Heart left ventricle (tissue), 16 donors: ENCODE data around the gene CSNK1G1. TPM values are rescaled to one million over a fixed set of nuclear protein-coding genes. Genes with fewer than 3 reads are reported as not detected.
"Not testable (repeated sequence)": the region's sequence is repeated elsewhere in the genome, so short reads cannot be mapped to it uniquely, and the experiment has no call there.

Experiments used
- ATAC-seq, 4 donors: fragments of 200-7000 bp; cut with Tn5 transposase; one replicate each; pipeline ENCODE4 v1.9.1; 2020 to 2022; ENCODE audit warnings: moderate library complexity in 4 of 4, mild to moderate bottlenecking in 3 of 4, moderate number of reproducible peaks in 1 of 4
- DNase-seq, 5 donors: peaks; one replicate each; pipeline ENCODE4 v3.0.0-alpha.2; 2020
- H3K27ac ChIP-seq, 12 donors: fragments of 200-600 bp; sonication (generic) in 4 of 12; one replicate each; pipeline versions ENCODE4 v1.5.0 to v1.8.0; 2016 to 2022; ENCODE audit warnings: mild to moderate bottlenecking in 2 of 12
- H3K27me3 ChIP-seq, 9 donors: fragments of 200-600 bp; sonication (generic) in 2 of 9; one replicate each; pipeline versions ENCODE4 v1.5.1 to v1.8.0; 2016 to 2022; ENCODE audit warnings: mild to moderate bottlenecking in 3 of 9
- H3K36me3 ChIP-seq, 9 donors: fragments of 200-600 bp; sonication (generic) in 2 of 9; one replicate each; pipeline versions ENCODE4 v1.5.0 to v1.8.0; 2018 to 2022; ENCODE audit warnings: mild to moderate bottlenecking in 2 of 9
- H3K4me1 ChIP-seq, 12 donors: fragments of 200-600 bp; sonication (generic) in 4 of 12; one replicate each; pipeline versions ENCODE4 v1.5.0 to v1.8.0; 2016 to 2022; ENCODE audit warnings: mild to moderate bottlenecking in 3 of 12
- H3K4me3 ChIP-seq, 12 donors: fragments of 200-600 bp; sonication (generic) in 4 of 12; one replicate each; pipeline versions ENCODE4 v1.5.0 to v1.8.0; 2017 to 2022; ENCODE audit warnings: mild to moderate bottlenecking in 9 of 12, moderate library complexity in 4 of 12
- H3K9me3 ChIP-seq, 12 donors: fragments of 200-600 bp; sonication (generic) in 4 of 12; one replicate each; pipeline versions ENCODE4 v1.5.0 to v1.8.0; 2016 to 2022; ENCODE audit warnings: mild to moderate bottlenecking in 1 of 12
- POLR2A ChIP-seq, 2 donors: fragments of 450-650 bp; IDR thresholded peaks; one replicate each; pipeline ENCODE4 v1.6.1; 2017; ENCODE audit warnings: antibody characterized with exemption in 2 of 2, mild to moderate bottlenecking in 2 of 2, moderate library complexity in 2 of 2
- WGBS, 4 donors: extraction: QIAGEN DNeasy Blood & Tissue Kit in 2 of 4; methylation state at CpG; one replicate each; pipeline versions ENCODE4 v1.1.5 to v1.1.7; 2013 to 2018; 5-methylcytosine and 5-hydroxymethylcytosine counted together
- intact Hi-C, 10 donors: fragments of 100-400 bp; cut with DNase I; formaldehyde crosslinking; loops; one replicate each; pipeline versions ENCODE4 v1.11.1 to v1.14.2; 2022
- polyA plus RNA-seq, 2 donors: library from polyadenylated mRNA; stranded (reverse); fragments of 200-250 nt; gene quantifications; one replicate each; pipeline ENCODE4 v1.2.3, GENCODE V29; 2013
- total RNA-seq, 9 donors: library from RNA; depleted of rRNA in 2 of 9; stranded (reverse); fragments of >200 nt in 2 of 9; fragmentation: NEBNext Ultra II Directional in 3 of 9; extraction: Animal tissue kit (Norgen Biotek cat#: 25700) in 3 of 9; gene quantifications; one replicate each; pipeline versions ENCODE4 v1.1.0 to v1.2.4, GENCODE V29; 2016 to 2023
- TF ChIP-seq, protein P1 (sequence below), 12 donors: fragments of 200-600 bp; sonication (generic) in 4 of 12; IDR thresholded peaks; one replicate each; pipeline versions ENCODE4 v1.5.0 to v1.8.0; 2018 to 2022; ENCODE audit warnings: antibody characterized with exemption in 12 of 12, mild to moderate bottlenecking in 5 of 12
- donor health status: ischemic (EF 13 %, LVEDD 7.1; RV severe dilation, severe dysfunction).
- donor health status: healthy with polysubstance abuse.
- donor health status: DM: no; HTN: yes; CAD: no.
- donor health status: DM: no; HTN: no; CAD: no.
- donor health status: ischemic (EF 25% LVEDD 6.9; RV normal size, moderate dysfunction).
- donor health status: ischemic (EF 25% LVEDD 5.7; RV mildly dilated, moderate dysfunction).
- donor health status: healthy.
- donor health status: DM: yes; HTN: yes; CAD: no.
- donor health status: ischemic (EF 35%, LVEDD 5.7; RV mildly dilated, moderate dysfunction).
- donor health status: nonischemic (EF 11% LVEDD 7.7; RV severe dilation, severe dysfunction).
- donor health status: DM: yes; HTN: yes; CAD: no.
- donor health status: PGD.
- donor health status: ischemic (EF 29% LVEDD 5.4; RV normal size, mild dysfunction).
- donor health status: nonischemic (EF 23%, LVEDD 6.1; RV moderate dilation, normal function).

Gene CSNK1G1
- total and polyA plus RNA-seq, 11 donors = 1.4 to 15.0 (median 7.4) TPM

DNA sequence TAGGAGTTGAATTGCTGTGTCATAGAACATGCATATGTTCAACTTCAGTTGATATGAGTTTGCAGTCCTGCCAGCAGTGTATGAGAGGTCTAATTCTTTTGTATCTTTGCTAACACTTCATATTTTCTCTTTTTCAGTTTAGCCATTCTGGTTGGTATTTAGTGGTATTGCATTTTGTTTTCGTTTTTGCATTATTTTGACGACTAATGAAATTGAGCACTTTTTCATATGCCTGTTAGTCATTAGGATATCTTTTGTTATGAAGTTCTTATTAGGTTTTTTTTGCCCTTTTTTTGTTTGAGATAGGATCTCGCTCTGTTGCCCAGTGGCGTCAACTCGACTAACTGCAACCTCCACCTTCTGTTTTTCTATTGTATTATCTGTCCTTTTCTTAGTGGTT, 40.8 kb upstream of the CSNK1G1 start:
- no peaks in the 10 kb centered on the region for H3K9me3 ChIP-seq
- TF ChIP-seq, protein P1, sequence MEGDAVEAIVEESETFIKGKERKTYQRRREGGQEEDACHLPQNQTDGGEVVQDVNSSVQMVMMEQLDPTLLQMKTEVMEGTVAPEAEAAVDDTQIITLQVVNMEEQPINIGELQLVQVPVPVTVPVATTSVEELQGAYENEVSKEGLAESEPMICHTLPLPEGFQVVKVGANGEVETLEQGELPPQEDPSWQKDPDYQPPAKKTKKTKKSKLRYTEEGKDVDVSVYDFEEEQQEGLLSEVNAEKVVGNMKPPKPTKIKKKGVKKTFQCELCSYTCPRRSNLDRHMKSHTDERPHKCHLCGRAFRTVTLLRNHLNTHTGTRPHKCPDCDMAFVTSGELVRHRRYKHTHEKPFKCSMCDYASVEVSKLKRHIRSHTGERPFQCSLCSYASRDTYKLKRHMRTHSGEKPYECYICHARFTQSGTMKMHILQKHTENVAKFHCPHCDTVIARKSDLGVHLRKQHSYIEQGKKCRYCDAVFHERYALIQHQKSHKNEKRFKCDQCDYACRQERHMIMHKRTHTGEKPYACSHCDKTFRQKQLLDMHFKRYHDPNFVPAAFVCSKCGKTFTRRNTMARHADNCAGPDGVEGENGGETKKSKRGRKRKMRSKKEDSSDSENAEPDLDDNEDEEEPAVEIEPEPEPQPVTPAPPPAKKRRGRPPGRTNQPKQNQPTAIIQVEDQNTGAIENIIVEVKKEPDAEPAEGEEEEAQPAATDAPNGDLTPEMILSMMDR (IDR thresholded peaks at IDR 0.05) = no peak
- TF ChIP-seq POLR2A (IDR thresholded peaks at IDR 0.05) = no peak
- peaks cover 0 to 3% (median 0%) of the 10 kb centered on the region in 12 donors for H3K4me1 ChIP-seq
- ATAC-seq (no peak), DNase-seq (no peak)
- intact Hi-C loops = no loop called here
- H3K27me3 ChIP-seq = no peaks in the 10 kb centered on the region
- no peak overlapping the region for H3K27ac ChIP-seq
- peaks cover 0 to 90% (median 85%) of the 10 kb centered on the region in 9 donors for H3K36me3 ChIP-seq
- no peak overlapping the region for H3K4me3 ChIP-seq
- 95 to 96% (median 96%) methylated on average over 5 of the region's 5 CpGs for WGBS, 4 donors

DNA sequence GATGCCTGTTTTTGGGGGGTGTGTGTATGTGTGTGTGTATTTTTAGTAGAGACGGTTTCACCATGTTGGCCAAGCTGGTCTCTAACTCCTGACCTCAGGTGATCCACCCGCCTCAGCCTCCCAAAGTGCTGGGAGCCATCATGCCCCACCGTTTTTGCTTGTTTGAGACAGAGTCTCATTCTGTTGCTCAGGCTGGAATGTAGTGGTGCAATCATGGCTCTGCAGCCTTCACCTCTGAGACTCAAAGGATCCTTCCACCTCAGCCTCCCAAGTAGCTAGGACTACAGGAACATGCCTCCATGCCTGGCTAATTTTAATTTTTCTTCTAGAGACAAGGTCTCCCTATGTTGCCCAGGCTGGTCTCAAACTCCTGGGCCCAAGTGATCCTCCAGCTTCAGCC, 36.5 kb upstream of the CSNK1G1 start:
- Histone ChIP-seq H3K36me3 (peaks cover 0 to 47% (median 42%) of the 10 kb centered on the region in 9 donors), H3K4me1 (peaks cover 0 to 15% (median 8%) of the 10 kb centered on the region in 12 donors)
- WGBS, 4 donors = 76 to 91% (median 84%) methylated on average over 3 of the region's 3 CpGs
- intact Hi-C loops, DNase-seq, H3K4me3 ChIP-seq, ATAC-seq, H3K27me3 ChIP-seq, H3K27ac ChIP-seq, H3K9me3 ChIP-seq: not testable (repeated sequence)

DNA sequence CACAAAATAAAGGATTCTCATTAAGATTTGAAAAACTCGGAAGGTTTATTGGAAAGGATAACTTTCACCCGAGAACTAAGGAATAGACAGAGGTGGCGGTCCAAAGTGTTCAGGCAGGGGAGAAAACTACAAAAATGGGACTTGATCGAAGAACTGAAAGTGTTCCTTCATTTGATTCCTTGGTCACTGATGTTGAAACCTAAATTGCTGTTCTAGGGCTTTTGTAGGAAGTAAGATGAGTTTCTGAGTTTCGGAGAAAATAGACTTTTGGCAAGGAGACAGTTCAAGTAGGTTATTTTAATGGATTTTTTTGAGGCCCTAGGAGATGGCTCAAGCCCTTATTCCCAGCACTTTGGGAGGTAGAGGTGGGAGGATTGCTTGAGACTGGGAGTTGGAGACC, 33.1 kb upstream of the CSNK1G1 start:
- H3K4me1 ChIP-seq = peaks cover 0 to 19% (median 9%) of the 10 kb centered on the region in 12 donors
- intact Hi-C loops = no loop called here
- DNase-seq (no peak), ATAC-seq (no peak)
- H3K9me3 ChIP-seq = no peaks in the 10 kb centered on the region
- no peaks in the 10 kb centered on the region for H3K27me3 ChIP-seq
- WGBS, 4 donors = 90 to 93% (median 90%) methylated on average over 5 of the region's 5 CpGs
- peak overlapping the region in 1 of 12 donors; percentile 52 for H3K27ac ChIP-seq
- H3K36me3 ChIP-seq = peaks cover 0 to 13% (median 7%) of the 10 kb centered on the region in 9 donors
- H3K4me3 ChIP-seq = peak overlapping the region in 4 of 12 donors; percentile 74 to 92 (median 77)
- TF ChIP-seq, protein P1 (IDR thresholded peaks at IDR 0.05) = no peak
- TF ChIP-seq POLR2A (IDR thresholded peaks at IDR 0.05) = no peak

DNA sequence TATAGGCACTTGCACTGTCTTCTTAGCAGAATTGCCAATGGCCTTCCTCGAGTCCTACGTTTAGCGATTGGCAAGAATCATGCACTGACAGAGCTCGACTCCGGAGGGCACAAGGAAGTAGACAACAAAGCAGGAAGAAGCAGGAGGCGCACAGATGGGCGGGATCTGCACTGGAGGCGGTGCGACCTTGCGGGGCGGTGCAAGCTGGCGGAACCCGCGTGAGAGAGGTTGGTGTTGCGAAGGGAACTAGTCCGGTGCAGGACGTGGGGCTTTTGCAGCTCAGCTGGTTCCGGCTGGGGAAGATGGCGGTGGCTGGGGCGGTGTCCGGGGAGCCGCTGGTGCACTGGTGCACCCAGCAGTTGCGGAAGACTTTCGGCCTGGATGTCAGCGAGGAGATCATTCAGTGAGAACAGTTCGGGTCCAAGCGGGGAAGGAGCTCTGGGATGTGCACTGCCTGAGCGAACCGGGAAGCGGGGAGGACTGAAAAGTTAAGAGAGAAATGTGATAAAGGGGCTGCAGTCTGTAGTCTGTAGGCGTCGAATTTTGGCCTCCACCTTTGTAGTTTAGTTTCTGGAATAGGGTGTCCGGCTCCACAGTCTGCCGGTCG, 31.7 kb upstream of the CSNK1G1 start, which contains the start of gene TRIP4:
Gene TRIP4 (plus strand): TSS at position 275 of the 607 bp plus-strand sequence. CDS start 28 bp downstream, at position 303.
- 1% methylated on average over 35 of the region's 35 CpGs for WGBS, 4 donors
- intact Hi-C loops = loop anchor here in 1 of 10 donors (2.0 kb wide), 1 partner anchor 31 kb away; the partner anchor contains the start of gene CSNK1G1

More for the DNA sequence above, 31.7 kb upstream of the CSNK1G1 start, which contains the start of gene TRIP4:
- peak; percentile 99 to 100 (median 100) for ATAC-seq
- H3K36me3 ChIP-seq = peaks cover 0 to 3% (median 0%) of the 10 kb centered on the region in 9 donors
- H3K27me3 ChIP-seq = no peaks in the 10 kb centered on the region
- peaks cover 0 to 19% (median 9%) of the 10 kb centered on the region in 12 donors for H3K4me1 ChIP-seq
- DNase-seq = peak; percentile 95 to 97 (median 97)
- peak within 1 kb of the TSS; percentile 33 to 92 (median 76) for H3K4me3 ChIP-seq
- TF ChIP-seq, protein P1 (IDR thresholded peaks at IDR 0.05) = peak in 3 of 12 donors; percentile 20 to 37 (median 27)
- TF ChIP-seq POLR2A (IDR thresholded peaks at IDR 0.05) = peak in 1 of 2 donors; percentile 68
- no peaks in the 10 kb centered on the region for H3K9me3 ChIP-seq
- H3K27ac ChIP-seq = peak within 1 kb of the TSS in 11 of 12 donors; percentile 41 to 92 (median 80)
